GM13976 (cell line): ENCODE results near the gene GTF2IRD1.
"Not testable (repeated sequence)": the region's sequence is repeated elsewhere in the genome, so short reads cannot be mapped to it uniquely, and the experiment has no call there.

Experiments
- DNase-seq: peaks from one replicate; pipeline ENCODE4 v3.0.0; 2012; ENCODE audit warnings: low spot score
- in situ Hi-C: fragments of 300-500 bp; cut with MboI; formaldehyde crosslinking; loops from one replicate; pipeline ENCODE4 v1.12.0; 2022; ENCODE audit warnings: low sequenced_read_pairs, mixed read lengths, inconsistent platforms; ENCODE audit not compliant: unreplicated experiment
- TF ChIP-seq, protein P1 (sequence below): IDR thresholded peaks from 2 replicates; pipeline ENCODE4 v1.5.1; 2012; ENCODE audit warnings: borderline replicate concordance, mild to moderate bottlenecking; ENCODE audit not compliant: insufficient read depth; ENCODE audit errors: extremely low read depth, missing control alignments, control extremely low read depth

Gene GTF2IRD1

DNA sequence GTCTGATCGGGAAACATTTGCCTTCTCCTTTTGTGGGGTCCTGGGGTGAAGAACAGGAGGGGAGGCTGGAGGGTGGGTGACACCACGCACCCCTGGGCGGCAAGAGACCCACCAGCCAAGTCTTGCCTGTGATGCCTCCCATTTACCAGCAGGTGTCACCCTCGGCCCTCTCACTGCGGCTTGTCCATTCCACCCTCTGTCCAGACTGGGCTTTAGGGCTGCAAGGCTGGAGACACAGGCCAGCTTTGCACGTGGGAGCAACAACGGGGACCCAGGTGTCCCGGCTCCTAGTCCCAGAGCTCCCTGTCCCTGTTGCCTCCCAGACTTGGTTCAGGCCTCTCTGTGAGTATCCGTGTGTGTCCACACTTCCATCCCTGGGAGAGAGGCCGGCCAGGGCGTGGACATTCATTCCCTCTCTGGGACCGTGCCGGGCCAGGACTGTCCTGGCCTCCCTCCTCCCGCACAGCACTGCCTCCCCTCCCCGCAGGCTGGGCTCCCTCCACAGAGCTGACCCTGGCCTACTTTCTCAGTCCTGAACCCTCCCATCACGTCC lies 36.2 kb upstream of the GTF2IRD1 start:
- TF ChIP-seq, protein P1, sequence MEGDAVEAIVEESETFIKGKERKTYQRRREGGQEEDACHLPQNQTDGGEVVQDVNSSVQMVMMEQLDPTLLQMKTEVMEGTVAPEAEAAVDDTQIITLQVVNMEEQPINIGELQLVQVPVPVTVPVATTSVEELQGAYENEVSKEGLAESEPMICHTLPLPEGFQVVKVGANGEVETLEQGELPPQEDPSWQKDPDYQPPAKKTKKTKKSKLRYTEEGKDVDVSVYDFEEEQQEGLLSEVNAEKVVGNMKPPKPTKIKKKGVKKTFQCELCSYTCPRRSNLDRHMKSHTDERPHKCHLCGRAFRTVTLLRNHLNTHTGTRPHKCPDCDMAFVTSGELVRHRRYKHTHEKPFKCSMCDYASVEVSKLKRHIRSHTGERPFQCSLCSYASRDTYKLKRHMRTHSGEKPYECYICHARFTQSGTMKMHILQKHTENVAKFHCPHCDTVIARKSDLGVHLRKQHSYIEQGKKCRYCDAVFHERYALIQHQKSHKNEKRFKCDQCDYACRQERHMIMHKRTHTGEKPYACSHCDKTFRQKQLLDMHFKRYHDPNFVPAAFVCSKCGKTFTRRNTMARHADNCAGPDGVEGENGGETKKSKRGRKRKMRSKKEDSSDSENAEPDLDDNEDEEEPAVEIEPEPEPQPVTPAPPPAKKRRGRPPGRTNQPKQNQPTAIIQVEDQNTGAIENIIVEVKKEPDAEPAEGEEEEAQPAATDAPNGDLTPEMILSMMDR, result peak; percentile 90
- in situ Hi-C loops, result no loop called here
- DNase-seq, result peak; percentile 93

DNA sequence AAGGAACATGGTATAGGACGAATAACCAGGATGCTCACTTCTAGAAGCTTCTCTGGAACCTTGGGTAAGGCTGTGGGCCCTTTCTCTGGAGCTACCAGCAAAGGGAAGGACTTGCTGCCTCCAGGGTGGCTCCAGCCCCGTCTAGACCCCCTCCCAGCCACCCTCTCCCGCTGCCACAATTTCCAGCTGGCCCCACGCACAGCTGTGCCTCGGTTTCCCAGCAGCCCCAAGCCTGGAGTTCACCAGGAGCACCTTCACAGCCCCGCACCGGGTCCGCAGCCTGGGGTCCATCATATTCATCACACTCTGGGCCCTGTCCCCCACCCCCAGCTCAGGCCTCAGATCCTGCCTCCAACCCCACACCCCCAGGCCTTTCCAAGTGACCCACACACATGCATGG lies 35.6 kb upstream of the GTF2IRD1 start:
- TF ChIP-seq, protein P1, result no peak
- in situ Hi-C loops, result no loop called here
- DNase-seq, result no peak

DNA sequence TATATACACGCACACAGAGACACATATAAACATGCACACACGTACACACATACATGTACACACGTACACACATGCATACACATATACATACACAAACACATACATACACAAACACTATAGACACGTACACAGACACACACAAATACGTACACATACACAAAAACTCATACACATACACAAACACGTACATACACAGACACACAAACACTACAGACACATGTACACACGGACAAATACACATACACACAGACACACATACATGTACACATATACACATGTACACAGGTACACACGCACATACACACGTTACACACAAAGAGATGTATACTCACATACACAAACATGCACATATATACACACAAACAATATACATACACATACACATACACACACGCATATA lies 35.2 kb upstream of the GTF2IRD1 start:
- DNase-seq, result no peak
- TF ChIP-seq, protein P1, result no peak
- in situ Hi-C loops, result no loop called here

DNA sequence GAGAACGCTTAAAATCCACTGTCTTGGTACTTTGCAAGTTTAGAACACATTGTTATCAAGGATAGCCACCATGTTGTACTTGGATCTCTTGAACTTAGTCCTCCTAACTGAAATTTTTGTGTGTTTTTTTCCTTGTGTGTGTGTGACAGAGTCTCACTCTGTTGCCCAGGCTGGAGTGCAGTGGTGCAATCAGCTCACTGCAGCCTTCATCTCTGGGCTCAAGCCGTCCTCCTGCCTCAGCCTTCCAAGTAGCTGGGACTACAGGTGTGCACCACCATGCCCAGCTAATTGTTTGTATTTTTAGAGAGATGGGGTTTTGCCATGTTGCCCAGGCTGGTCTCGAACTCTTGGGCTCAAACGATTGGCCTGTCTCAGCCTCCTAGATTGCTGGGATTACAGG lies 34.5 kb upstream of the GTF2IRD1 start:
- in situ Hi-C loops, DNase-seq: not testable (repeated sequence)

DNA sequence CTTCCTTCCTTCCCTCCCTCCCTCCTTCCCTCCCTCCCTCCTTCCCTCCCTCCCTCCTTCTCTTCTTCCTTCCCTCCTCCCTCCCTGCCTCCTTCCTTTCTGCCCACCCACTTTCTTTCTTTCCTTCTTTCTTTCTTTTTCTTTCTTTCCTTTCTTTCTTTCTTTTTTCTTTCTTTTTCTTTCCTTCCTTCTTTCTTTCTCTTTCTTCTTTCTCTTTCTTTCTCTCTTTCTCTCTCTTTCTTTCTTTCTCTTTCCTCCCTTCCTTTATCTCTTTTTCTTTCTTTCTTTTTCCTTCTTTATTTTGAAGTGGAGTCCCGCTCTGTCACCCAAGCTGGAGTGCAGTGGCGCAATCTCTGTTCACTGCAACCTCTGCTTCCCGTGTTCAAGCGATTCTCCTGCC lies 33.7 kb upstream of the GTF2IRD1 start:
- TF ChIP-seq, protein P1, result no peak
- no peak for DNase-seq
- in situ Hi-C loops, result no loop called here

DNA sequence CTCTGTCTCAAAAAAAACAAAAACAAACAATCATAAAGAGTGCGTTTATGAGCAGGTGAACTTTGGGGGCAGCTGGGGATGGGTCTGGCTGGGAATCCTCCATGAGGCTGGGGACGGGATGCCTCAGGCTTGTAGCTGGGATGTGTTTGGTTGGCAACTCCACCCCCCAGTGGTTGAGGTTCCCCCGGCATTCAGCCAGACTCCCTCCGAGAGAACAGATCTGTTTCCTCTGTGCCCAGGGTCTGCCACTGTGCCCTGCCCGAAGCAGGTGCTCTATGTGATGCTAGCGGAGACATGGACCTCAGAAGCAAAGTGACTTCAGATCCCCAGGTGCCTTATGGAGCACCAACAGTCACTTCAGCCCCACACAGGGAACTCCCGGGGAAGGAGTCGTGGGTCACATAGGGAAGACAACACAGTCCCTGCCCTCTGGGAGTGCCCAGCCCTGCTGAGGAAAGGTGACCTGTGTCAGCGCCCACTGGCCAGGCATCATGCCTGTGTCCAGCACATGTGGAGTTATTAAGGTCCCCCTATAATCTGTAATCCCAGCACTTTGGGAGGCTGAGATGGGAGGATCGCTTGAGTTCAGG lies 29.3 kb upstream of the GTF2IRD1 start:
- in situ Hi-C loops, result no loop called here
- DNase-seq, result no peak
- TF ChIP-seq, protein P1, result no peak

DNA sequence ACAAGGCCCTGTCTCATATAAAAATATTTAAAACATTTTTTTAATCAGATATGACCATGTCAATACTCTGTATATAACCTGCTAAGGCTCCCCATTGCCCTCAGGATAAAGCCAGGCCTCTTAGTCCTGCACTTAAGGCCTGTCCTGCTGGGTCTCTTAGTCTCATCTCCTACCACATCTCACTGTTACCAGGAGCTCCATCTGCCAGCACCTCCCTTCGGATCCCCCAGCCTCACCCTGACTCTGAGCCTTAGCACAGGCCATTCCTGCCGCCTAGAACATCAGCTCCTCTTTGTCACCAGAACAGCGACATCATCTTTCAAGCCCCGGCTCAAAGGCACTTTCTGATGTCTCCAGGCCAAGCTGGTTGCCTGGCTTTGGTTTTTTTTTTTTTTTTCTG lies 25.7 kb upstream of the GTF2IRD1 start:
- in situ Hi-C loops, result no loop called here
- TF ChIP-seq, protein P1, result no peak
- no peak for DNase-seq
